Mucosa of gallbladder (tissue), 1 donor: ENCODE results near the gene PNMA6F. TPM values are rescaled to one million over a fixed set of nuclear protein-coding genes. Genes with fewer than 3 reads are reported as not detected.
A peak's percentile ranks its signal among the peaks of the same experiment; 100 is the strongest.
"Not testable (repeated sequence)": the region's sequence is repeated elsewhere in the genome, so short reads cannot be mapped to it uniquely, and the experiment has no call there.

Experiments
- DNase-seq: peaks from one replicate; pipeline ENCODE4 v3.0.0-alpha.2; 2020; ENCODE audit warnings: low spot score
- total RNA-seq: library from RNA; stranded (reverse); gene quantifications from one replicate; pipeline ENCODE4 v1.2.1, GENCODE V29; 2021
- donor health status: DM: no; HTN: no; CAD: no.

PNMA6F gene
- total RNA-seq, 1 donor from 2014 or later: not detected

- no peak for DNase-seq
These were observed 18.8 kb downstream of the PNMA6F start for GRCh38 chrX:153302796-153303195.

GRCh38 chrX:153301746-153302145 is 19.8 kb downstream of the PNMA6F start:
- DNase-seq: no peak

GRCh38 chrX:153299855-153300254 is 21.7 kb downstream of the PNMA6F start:
- no peak for DNase-seq

GRCh38 chrX:153297376-153297775 is 24.2 kb downstream of the PNMA6F start:
- peak; percentile 4 for DNase-seq

GRCh38 chrX:153293485-153294071 is 28.0 kb downstream of the PNMA6F start:
- not testable (repeated sequence) for DNase-seq

GRCh38 chrX:153288807-153289206 is 32.8 kb downstream of the PNMA6F start:
- DNase-seq: not testable (repeated sequence)

GRCh38 chrX:153285678-153286077 is 35.9 kb downstream of the PNMA6F start:
- not testable (repeated sequence) for DNase-seq

- DNase-seq: not testable (repeated sequence)
These were observed 37.6 kb downstream of the PNMA6F start for GRCh38 chrX:153283982-153284381.

GRCh38 chrX:153281784-153282183 is 39.8 kb downstream of the PNMA6F start:
- DNase-seq: not testable (repeated sequence)

GRCh38 chrX:153279304-153279703 is 42.3 kb downstream of the PNMA6F start:
- not testable (repeated sequence) for DNase-seq

GRCh38 chrX:153276049-153276448 is 45.5 kb downstream of the PNMA6F start:
- not testable (repeated sequence) for DNase-seq

- DNase-seq: not testable (repeated sequence)
These were observed 46.1 kb downstream of the PNMA6F start for GRCh38 chrX:153275418-153275817.

- not testable (repeated sequence) for DNase-seq
These were observed 49.0 kb downstream of the PNMA6F start for GRCh38 chrX:153272584-153272983.

GRCh38 chrX:153272070-153272469 is 49.5 kb downstream of the PNMA6F start:
- DNase-seq: not testable (repeated sequence)

Other genes with a start within 250 kb of the PNMA6F start
- gene PNMA6A, start 249.3 kb downstream of the PNMA6F start, total RNA-seq: 0.98 TPM
- gene MAGEA1, start 142.5 kb downstream of the PNMA6F start, total RNA-seq: not detected
- 10.3 TPM for gene ZNF275, start 12.4 kb upstream of the PNMA6F start, total RNA-seq
- not detected for gene PNMA6E, start 79.6 kb upstream of the PNMA6F start, total RNA-seq
- gene ZFP92, start 89.7 kb upstream of the PNMA6F start, total RNA-seq: 0.60 TPM
- 0.63 TPM for gene TREX2, start 124.3 kb upstream of the PNMA6F start, total RNA-seq
- 22.4 TPM for gene HAUS7, start 148.8 kb upstream of the PNMA6F start, total RNA-seq
- 204 TPM for gene BGN, start 173.2 kb upstream of the PNMA6F start, total RNA-seq
- gene ATP2B3, start 195.9 kb upstream of the PNMA6F start, total RNA-seq: not detected